Activated T-helper 1 cell treated with Interleukin-2 at 50 U/mL for 16 hours (primary cell): ENCODE results near the gene TUB.

ENCODE experiments used
- DNase-seq: peaks from one replicate; pipeline ENCODE4 v3.0.0-alpha.2; 2020; ENCODE audit warnings: low read depth

Gene TUB

DNA sequence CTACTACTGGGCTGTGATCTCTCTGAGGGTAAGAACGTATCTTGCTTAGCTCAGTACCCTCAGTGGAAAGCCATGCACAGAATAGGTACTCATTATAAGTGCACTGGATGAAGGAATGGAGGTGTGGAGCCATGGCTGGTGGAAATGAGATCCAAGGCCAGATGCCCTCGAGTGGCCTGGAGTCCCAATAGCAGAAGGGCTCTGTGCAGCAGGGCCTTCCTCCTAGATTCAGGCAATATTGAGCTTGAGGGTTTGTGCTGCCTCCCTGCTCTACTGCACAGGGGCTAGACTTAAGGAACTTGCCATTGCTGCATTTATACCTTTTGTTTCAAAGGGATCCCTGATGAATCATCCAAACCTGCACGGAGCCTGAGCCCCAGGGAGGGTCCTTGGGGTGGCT, 33.6 kb upstream of the TUB start:
- no peak for DNase-seq

DNA sequence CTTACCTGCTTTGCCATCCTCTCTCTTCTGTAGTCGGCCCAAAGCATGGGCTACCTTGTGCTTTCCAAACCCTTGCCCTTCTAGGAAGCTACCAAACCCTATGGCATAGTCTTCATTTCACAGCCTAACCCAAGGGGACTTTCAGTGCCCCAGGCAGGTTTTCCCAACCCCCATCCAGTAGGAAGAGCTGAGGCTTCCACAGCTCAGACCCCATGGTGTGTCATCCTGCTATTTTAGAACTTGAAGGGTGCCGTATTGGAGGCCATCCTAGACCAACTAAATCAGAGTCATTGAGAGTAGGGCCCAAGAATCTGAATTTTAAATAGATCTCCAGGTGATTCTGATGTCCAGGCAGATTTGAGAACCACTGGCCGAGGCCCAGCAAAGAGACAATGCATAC, 31.9 kb upstream of the TUB start:
- DNase-seq = no peak

DNA sequence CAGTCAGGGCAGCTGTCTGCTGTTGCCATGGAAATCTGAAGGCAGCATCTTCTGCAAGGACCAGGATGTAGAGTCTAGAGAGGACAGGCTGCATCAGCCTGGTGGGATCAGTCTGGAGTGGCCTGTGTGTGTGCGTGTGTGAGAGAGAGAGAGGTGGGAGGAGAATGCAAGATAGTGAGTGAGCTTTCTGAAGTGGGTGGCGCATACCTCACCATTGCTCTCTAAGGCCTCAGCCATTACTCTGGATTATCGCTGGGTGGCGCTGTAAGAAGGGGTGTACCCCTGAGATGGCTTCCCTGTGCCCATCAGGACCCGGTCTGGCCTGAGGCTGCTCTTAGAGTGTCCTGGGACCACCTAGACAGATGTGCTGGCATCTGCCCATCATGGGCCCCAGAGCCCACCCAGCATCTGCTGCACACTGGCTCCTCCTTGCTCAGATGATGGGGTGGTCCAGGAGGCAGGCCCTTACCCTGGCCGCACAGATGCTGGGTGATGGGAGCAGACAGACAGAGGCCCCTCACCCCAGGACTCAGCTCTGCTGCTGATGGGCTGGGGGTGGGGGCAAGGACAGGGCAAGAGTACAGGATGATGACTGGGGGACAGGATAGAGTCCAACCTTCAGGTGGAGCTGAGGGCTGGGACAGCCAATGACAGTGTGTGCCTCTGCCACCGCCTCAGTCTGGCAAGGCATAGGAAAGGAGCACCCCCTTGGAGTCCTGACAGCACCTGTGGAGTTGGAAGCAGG, 25.7 kb upstream of the TUB start:
- no peak for DNase-seq

DNA sequence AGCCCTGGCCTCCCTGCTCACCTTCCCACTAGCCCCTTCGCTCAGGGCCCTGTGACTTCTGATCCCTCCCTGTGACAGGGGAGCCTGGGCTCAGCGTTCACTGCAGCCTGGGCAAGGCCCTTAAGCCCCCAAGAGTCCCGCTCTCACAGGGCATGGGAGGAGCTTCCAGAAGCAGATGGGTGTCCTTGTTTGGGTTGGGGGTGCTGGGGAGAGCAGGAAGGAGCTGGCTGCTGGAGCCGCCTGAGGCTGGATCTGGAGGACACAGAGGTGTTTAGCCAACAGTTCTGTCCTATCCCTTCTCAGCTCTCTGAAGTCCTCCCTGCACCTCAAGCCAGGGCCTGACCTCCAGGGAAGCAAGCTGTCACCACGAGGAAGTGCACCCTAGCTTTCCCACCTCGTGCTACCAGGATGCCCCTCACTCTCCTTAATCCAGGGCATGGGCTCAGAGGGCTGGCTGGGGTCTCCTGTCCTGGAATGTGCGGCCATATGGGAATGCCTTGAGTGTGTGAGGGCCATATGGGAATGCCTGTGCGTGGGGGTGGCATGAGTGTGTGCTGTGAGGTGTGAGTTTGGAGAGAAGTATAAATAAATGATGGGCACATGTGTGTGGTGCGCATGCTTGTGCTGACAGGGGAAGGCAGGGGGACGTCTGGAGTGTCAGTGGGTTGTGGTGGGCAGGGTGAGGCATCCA, 25.0 kb upstream of the TUB start:
- DNase-seq = no peak

DNA sequence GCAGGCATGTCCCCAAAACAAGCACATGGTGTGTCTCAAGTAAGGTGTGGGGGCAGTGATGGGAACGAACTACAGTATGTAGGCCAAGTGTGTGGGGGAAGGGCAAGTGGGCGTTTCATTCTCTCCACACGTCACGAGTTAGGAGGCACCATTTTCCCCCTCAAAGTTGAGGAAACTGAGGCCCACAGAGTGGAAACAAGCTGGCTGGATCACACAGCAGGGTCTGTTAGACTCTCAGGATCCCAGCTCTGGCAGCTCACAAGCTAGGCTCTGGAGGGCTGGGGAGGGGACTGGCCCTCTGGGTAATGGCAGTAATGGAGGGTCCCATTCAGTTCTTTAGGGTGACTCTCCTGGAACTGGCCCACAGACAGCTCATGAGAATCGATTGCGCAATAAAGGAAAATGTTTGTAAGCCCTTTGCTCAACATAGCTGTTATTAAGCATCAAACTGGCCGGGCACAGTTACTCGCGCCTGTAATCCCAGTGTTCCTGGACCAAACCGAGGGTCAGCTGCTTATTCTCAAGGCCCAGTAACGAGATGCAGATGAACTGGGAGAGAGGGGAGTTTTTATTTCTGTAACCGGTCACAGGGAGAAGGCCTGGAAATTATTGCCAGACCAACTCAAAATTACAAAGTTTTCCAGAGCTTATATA, 24.1 kb upstream of the TUB start:
- no peak for DNase-seq

DNA sequence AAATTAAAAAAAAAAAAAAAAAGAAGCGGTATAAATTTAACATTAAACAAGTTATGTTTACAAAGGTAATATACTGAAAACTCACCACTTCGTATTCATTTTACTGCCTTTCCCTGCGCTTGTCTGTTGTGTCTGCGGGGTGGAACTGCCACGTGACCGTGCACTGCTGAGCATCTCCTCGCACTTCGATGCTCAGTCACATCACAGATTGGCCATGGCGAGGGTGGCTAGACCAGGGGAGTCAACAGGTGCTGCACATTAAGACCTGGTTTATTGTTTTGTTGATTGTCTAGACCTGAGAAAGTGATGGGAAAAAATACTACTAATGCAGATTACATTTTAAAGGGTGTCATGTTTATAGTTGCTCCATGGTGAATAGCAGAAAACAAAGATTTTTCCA, 22.8 kb upstream of the TUB start:
- DNase-seq = no peak

DNA sequence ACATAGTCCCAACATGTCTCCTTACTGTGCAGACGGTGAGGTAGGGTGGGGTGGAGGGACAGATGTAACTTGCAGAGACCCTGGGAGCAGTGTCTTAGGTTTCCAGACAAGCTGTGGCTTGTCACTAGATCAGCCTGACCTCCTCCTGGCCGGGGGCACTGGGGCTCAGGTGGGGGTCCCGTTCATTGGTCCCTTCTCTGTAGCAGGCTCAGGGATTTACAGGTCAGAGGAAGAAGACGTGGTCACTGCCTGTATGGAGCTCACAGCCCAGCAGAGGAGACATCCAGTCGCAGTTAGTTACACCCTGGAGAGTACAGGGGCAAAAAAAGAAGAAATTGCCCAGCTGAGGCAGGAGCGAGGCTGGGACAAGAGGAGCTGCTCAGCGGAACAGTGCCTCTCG, 22.0 kb upstream of the TUB start:
- no peak for DNase-seq

DNA sequence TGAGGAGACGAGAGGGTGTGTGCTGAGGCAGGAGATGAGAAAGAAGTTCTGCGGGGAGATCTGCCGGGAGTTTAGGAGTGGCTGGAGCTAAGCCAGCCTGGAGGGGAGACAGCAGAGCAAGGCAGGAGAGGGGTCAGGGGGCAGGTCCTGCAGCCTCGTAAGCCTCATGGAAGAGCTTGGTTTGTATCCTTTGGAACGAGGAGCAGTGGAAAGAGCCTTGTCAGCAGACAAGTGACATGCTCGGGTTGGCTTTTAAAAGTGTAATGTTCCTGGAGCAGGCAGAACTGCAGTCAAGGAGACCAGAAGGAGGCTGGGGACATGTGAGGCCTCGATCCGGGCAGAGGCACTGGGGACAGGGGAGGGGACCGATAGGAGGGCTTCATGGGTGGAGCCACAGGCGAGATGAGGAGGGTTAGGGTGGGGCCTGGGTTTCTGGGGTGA, 21.4 kb upstream of the TUB start:
- DNase-seq = no peak

DNA sequence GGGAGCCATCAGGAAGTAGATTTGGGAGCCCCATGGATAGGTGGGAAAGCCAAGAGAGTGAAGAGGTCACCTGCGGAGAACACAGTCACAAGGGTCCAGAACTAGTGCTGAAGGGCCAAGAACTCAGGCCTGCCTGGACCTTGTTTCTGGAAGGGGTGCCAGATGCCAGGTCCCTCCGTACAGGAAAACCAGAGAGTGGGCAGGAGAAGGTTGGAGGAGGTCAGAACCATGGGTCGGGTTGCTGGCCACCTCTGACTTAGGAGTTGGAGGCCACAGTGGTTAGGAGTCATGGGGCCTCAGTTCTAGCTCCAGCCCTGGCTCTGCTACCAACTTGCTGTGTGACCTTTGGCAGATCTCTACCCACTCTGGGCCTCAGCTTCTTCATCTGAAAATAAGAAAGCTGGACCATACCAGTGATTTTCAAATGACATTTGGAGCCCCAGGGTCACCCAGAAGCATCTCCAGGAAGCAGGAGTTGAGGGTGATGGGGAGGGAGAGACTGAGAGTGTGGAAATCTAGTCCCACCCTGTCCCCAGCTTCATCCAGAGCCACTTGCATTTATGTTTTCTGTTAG, 20.8 kb upstream of the TUB start:
- DNase-seq = no peak

DNA sequence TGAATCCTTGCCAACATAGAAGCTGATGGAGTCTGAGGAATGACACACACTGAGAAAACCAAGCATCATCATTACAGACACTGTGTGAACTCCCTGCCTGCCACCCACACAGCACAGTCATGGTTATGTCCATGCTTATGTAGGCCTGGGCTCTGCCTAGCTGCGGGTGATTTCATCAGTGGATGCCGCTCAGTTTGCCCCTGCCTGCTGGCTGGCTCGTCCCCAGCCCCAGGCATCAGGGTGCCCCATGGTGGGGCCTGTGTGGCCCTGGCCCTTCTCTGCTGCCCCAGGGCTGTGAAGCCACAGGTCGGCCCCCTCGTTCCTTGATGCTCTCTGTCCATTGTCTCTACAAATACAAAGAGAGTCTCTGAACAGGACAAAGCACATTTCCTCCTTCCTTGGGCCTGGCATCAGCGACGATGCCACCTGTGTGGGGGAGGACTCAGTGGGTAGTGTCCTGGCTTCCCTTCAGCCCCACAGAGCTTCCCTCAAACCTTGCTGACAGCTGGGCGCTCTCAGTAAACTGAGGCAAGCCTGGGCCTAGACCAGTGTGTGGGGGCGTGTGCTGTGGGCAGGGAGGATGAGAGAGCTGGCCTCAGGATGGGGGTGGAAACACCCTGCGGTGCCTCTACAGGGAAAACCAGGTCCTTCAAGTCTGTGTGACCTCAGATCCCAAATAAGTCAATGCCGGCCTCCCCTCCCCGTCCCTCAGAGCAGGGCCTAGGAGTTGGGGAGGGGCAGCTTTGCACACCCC, 20.0 kb upstream of the TUB start:
- DNase-seq = no peak

DNA sequence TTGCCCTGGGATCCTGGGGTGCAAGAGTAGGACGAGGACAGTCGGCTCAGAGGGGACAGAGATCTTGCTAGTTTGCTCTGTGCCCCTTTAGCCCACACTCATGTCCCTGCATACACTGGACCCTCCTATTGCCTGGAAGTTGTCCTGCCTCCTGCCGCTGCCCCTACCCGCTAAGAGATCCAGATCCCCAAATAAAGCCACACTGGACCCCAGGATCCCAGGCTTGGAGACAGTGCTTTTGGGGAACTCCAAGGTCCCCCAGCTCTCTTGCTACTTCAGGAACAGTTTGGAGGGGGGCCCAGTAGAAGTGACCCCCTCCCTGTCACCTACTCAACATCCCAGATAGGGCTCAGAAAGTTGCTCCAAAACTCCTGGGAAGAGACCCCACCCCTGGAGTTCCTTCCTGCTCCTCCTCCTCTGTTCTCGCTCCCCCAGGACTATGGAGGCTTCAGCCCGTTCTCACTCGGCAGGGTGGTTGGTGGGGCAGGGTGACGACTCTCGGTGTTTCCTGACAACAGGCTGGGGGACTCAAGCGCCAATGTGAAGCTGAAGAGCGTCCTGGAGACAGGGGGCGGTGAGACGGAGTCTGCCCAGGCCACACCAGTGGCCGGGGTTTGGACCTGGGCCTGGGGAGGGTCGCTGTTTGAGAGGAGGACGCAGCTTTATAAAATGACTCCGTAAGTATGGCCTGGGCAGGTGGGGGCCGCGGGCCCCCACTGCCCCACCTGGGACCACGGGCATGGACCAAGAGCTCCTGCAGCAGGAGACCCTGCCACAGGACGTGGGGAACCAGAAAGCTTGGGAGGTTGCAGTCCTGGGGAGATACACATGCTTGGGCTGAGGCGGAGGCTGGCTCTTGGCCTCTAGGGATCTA, 19.2 kb upstream of the TUB start:
- no peak for DNase-seq

DNA sequence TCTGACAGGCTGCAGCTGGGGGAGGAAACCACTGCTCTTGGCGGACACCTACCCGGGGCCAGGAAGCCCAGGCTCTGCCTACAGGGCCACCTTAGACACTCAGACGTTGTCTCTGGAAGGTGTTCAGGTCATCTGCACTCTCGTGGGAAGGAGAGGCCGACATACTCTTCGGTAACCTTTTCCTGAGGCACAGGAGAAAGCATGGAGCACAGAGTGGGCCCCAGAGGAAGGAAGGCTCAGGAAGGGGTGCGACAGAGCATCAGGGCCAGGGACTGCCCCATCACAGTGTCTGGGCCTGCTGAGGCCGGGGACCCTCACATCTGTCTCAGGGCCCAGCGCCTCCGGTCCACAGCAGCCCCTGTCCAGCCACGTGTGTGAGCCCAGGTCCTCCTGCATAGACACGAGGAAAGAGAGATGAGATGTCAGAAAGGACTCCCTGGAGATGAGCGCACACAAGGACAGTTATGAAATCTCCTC, 18.2 kb upstream of the TUB start:
- DNase-seq = no peak

DNA sequence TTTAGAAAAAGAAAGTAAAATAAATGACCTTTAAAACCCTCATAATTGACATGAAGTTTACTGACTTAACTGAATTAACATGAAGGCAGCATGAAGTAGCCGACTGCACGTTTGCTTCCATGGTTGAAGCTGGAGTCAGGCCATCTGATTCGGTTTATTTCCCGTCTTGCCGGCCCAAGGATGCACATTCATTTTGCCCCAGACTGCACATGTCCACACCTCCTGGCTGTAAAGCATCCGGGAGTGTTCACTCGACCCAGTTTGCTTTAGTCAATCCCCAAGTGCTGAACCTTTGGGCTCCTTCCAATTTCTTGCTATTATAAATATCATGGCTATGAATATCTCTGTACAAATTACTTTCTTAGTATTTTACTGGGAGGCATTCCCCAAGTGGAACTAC, 17.7 kb upstream of the TUB start:
- no peak for DNase-seq

DNA sequence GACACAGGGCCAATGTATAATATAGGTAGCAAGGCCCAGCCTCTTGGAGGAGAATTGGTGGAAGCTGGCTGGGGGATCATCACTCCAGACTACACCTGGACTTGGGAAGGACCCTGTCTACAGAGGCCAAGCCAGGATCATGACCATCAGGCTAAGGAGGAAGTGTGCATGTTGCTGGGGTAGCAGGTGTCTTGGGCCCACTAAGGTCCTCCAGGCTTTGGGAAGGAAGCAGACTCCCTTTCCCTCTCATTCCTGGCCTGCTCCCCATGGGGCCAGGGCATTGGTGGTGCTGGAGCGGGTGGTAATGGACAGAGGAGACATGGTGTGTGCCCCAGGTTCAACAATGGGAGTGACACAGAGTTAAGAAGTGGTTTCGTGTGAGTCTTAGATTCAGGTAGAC, 16.0 kb upstream of the TUB start:
- no peak for DNase-seq

DNA sequence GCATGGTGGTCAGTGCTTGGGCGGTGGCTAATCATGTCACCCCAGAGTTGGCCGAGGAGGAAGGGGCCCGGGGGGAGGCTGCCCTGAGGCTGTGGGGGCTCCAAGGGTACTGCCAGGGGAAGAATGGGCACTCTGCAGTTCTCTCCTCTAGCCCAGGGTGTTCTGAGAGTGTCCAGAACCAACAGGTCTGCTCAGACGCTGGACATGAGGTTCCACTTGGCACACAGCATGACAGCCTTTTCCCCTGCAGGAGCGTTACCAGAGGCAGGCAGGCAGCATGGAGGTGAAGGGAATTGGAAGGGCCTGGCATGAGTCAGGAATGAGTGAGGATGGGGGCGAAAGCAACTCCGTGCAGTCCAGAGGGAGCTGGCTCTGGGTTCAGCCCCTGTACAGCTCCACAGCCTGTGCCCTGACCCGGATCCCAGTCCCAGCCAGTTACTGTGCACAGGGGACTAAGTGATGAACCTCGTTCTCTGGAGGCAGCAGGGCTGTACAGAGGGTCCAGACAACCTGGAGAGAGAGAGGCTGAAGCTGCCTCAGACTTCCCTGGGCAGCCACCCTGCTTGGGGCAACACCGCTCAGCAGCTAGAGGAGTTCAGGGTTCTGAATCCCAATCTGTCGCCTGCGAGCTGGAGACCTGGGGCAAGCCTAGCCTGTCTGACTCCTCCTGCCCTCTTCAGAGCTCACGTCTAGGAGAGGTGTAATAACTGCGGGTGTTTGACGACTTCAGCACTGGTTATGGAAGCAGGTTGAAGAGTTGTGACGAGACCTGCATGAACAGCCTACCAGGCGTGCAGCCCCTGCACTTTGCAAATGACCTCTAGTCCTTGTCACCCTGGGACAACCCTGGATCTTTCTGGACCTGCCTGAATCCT, 14.7 kb upstream of the TUB start:
- DNase-seq = no peak

DNA sequence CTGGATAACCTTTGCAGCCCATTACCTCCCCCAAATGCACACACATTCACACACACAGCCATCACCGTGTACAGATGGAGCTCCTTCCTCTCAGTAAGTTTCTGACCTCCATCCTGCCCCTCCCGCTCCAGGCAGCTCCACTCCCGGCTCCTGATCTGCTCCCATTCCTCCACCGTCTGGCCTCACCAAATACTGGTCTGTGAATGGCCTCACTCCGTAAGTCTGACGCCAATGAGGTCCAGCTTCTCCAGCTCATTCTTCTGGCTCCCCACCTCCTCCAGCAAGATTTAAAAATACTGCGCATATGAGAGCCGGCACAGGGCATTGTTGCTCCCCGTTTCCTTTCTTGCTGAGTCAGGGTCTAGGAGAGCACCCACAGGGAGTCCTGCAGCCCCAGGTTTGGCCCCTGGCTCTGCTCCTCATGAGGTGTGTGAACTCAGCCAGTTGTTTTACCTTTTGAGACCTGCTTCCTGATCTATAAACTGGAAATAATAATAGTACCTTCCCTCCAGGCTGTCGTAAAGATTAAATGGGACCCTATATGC, 14.0 kb upstream of the TUB start:
- DNase-seq = no peak

DNA sequence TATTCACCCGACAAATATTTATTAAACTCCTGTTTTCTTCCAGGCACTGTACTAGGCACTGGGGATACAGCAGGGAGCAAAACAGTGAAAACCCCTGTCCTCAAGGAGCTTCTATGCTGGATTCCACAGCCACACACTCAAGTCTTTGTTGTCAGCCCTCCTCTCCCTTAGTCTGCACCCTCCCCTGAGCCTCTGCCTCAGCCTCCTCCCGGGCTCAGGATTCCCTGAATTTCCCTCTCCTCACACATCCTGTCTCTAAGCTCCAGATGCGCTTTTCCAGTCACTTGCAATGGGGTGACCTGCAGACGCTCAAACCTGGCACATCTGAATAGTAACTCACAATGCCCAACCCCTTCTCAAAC, 13.5 kb upstream of the TUB start:
- no peak for DNase-seq

DNA sequence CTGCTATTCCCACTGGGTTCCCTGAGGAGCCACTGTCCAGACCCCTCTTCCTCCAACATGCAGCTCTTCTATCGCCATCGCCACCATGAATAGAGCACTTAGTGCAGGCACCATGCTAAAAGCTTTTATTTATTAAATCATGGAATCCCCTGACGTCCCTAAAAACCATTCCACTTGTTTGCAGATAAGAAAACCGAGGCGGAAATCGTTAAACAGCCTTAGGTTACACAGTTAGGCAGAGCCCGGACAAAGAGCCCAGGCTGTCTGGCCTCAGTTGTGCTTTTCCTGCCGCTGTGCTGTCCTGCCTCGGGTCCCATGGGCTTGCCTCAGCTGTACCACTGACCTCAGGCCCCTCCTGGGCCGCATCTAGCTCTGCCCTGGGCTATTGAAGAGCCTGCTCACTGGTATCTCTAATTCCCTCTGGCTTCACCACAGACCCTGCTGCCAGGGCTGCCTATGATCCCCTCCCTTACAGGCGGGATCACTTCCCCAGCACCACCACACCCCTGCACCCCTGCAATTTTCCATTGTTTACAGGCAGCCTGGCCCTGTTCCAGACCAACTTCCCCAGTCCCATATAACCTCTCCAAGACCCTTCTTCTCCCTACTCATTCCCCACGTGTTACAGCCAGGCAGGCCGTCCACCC, 13.0 kb upstream of the TUB start:
- no peak for DNase-seq

DNA sequence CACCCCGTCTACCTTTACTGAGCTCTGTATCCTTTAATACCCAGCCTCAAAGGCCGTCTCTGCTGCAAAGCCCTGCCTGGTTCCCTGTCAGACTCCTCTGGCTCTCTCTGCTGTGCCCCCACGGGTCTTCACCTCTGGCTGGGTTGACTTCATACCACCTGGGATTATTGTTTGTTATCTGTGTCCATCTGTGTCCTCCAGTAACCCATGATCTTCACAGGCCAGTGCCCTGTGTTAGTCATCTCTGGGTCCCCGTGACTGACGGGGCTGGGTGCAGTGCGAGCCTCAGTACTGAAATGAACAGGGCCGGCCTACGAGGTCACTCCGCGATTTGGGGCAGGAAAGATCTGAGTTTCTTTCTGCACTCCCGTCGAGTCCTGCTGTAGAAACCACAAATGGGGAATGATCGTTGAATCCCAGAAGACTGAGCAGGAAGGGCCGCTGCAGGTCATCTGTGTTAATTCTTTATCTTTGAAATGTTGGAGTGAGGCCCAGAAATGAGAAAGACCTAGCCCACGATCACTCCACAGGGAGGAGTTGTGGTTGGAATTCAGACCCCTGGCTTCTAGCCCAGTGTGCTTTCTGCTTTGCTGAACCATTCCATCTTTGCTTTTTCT, 12.3 kb upstream of the TUB start:
- no peak for DNase-seq
